Kidney capillary endothelial cell (primary cell): ENCODE measurements around the gene ARRDC1.
A peak's percentile ranks its signal among the peaks of the same experiment; 100 is the strongest.
"Not testable (repeated sequence)": the region's sequence is repeated elsewhere in the genome, so short reads cannot be mapped to it uniquely, and the experiment has no call there.

ENCODE experiments used
- DNase-seq: peaks from one replicate; pipeline ENCODE4 v3.0.0-alpha.2; 2018; ENCODE audit warnings: low spot score

The ARRDC1 gene

DNA sequence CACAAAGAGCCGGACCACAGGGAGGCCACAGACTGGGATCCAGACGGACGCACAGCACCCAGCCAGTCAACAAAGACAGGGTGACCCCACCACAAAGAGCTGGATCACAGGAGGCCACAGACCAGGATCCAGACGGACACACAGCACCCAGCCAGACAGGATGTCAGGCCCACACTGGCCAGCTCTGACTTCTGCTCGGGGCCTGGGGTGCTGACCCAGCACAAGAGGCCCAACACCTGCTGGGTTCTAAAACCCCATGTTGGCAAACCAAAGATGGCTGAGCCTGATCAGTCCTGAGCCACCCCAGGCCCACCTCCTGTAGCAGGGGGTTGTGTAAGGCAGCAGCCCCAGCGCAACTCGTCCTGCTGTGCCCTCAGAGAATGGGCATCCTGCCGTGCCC lies 21.5 kb upstream of the ARRDC1 start:
- DNase-seq: no peak

DNA sequence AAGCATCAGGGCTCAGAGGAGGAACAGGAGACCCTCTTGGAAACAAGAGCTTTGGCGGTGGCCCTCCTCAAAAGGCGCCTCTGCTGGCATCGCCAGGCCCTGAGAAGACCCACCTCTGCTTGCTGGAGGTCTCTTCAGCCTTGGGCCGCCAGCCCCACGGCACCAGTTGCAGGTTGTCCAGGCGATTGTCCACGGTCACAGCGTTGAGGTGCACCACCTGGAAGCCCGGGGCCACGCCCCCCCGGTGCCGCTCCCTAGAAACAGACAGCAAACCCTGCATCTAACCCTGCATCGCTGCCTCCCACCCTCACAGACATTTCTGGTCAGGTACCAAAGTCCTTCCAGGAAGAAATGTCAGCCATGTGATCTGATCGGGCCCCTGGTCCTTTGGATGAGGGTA lies 18.6 kb upstream of the ARRDC1 start:
- DNase-seq: no peak

DNA sequence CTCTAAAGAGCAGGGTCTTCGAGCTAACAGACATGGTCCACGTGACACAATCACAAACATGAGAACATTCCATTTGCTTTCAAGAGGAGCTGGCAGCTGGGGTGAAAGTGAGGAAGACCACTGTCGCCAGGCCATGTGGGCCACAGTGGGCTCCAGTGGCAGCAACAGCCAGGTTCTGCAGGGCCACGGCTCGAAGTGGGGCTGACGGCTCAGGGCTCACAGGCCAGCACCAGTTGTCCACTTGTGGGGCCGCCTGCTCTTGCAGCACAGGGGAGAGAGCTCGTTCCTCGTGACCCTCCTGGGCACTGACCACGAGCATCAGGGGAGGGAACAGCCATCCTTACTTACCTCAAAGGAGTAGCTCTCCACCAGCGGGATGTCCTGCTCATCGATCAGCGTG lies 17.2 kb upstream of the ARRDC1 start:
- no peak for DNase-seq

DNA sequence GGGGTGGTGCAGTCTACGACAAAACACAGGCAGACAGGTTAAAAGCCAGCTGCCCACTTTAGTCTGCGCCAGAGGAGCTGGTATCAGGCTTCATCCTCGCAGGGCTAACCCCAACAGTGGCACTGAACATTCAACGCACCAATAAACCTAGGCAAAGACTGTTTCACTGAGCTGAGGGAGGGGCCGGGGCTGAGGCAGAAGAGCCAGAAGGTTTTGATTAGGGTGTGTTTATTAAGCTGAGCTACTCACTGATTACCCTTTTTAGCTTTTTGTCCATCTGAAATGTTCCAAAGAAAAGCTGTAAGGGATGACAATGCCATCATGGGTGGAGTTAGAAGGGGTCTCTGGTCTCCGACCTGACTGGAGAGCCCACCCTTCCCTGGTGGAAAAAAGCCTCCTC lies 16.6 kb upstream of the ARRDC1 start:
- no peak for DNase-seq

DNA sequence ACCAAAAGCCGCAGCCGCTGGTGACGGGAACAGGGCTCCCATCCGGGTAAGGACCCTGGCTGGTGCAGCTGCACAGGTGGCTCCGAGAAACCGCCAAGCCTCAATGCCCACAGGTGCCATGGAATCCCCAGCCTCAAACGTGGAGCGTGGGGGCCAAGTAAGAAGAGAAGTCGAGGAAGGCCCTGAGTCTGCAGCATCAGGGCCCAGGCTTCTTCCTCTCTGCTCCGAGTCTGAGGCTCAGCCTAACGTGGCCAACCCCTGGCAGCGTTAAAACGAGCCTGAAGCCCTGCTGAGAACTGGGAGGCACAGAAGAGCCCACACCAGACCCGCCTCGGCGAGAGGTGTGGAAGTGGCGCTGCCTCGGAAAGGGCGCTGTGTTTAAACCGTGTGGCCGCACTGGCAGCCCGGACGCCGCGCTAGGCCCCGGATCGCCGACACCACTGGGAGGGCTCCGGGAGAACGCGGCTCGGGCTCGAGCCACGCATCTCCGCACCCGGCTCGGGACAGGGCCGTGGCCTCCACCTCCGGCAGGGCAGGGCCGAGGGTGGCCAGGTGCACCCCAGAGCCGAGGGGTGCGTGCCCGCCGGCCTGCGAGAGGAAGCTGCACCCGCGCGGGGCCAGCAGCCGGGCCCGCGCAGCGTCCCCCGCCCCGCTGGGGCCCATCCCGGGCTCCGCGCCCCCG lies 15.9 kb upstream of the ARRDC1 start:
- DNase-seq: no peak

DNA sequence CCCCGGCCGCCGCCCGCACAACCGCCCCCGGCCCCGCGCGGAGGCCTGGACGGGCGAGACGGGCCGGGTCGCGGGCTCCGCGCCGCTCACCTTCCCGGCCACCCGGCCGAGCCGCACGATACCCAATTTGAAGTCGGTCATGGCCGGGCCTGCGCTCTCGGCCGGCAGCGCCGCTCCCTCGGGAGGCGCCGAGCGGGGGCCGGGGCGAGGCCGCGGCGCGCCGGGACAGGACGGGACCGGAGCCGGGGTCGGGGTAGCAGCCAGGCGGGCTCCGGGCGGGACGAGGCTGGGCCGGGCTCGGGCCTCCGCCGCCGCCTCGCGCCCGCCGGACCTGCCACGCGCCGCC lies 15.4 kb upstream of the ARRDC1 start:
- no peak for DNase-seq

DNA sequence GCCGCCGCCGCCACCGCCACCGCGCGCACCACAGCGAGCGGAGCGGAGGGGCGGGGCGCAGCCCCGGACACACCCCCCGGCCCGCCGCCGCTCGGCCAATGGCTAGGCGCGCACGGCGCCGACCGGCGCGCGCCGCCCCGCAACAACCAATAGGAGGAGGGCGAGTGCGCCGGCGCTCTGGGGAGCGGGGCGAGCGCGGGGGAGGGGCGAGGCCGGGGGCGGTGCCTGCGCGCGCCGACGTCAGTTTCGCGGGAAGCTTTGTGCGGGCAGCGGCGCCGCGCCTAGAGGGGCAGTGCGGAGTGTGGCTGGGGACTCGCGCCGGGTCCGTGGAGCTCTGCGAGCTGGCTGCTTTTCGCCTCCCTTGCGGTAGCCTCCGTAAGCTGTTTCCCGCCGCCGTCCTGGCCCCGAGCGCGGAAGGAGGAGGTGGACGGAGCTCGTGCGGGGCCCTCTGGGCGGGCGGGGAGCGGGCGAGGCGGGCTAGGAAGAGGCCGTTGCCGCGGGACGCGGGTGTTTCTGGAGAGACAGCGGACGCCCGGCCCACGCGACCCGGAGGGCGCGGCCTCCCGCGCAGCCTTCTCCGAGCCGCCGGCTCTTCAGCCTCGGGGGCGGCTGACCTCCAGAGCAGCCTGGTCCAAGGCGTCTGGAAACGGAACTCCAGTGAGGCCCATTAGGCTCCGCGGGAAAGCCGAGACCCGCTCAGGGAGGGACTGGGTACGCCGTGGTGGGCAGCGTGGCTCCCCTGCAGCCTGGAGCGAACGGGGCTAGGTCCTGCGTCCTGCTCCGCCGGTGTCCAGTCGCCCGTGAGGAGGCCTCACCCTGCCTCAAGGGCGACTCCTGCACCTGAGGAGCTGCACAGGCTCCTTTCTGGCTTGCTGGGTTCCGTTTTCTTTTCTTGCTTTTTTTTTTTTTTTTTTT lies 14.8 kb upstream of the ARRDC1 start, which contains the start of gene ZMYND19:
ZMYND19 (minus strand) TSS at position 44 of the 915 bp plus-strand sequence. CDS start 249 bp downstream, outside the sequence.
- DNase-seq: peak; percentile 79

DNA sequence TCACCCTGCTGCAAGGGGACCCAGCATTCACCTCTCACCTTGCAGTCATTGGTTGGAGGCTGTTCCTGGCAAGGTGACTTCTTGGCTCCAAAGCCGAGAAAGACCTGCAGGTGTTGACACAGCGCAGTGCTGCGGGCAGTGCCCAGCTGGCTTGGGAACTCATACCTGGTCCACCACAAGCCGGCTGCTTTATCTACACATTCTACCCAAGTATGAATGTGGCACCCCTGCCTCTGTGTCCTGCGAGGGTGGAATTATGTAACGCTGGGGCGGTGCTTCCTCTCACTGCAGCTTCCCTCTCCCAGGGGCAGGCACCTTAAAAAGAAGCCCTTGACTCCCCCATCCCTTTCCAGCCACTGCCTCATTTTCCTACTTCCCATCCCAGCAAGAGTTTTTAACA lies 12.7 kb upstream of the ARRDC1 start:
- no peak for DNase-seq

DNA sequence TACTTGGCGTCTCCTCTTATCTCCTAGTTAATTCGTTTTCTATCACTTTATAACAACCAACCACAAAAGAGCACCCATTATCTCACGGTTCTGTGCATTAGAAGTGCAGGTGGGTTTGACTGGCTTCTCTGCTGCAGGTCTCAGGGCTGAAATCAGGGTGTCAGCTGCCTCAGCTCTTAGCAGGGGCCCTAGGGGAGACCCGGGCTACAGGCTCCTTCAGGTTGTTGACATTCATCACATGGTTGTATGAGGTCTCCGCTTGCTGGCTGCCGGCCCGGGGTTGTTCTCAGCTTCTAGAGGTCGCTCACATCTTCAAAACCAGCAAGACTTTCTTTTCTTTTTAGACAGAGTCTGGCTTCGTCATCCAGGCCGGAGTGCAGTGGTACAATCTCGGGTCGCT lies 12.3 kb upstream of the ARRDC1 start:
- DNase-seq: no peak

DNA sequence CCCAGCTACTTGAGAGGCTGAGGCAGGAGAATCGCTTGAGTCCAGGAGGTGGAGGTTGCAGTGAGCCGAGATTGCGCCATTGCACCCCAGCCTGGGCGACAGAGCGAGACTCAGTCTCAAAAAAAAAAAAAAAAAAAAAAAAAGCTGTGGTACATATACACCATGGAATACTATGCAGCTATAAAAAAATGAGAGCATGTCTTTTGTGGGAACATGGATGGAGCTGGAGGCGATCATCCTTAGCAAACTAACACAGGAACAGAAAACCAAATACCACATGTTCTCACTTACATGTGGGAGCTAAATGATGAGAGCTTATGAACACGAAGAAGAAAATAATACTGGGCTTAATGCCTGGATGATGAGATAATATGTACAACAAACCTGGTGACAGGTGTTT lies 8.9 kb upstream of the ARRDC1 start:
- DNase-seq: not testable (repeated sequence)

DNA sequence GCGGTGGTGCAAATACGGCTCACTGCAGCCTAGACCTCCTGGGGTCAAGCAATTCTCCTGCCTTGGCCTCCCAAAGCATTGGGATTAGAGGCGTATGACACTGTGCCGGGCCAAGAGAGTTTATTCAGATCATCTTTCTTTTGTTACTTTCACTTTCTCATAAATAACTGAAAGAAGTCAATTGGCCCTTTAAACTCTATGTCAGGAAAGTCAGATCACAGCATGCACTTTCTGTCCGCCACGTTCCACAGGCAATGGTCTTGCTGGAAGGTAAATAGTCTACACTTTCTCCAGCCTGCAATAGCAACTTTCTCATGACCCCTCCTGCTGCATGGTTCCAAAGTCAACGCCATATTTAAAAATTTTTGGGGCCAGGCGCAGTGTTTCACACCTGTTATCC lies 6.5 kb upstream of the ARRDC1 start:
- DNase-seq: no peak

DNA sequence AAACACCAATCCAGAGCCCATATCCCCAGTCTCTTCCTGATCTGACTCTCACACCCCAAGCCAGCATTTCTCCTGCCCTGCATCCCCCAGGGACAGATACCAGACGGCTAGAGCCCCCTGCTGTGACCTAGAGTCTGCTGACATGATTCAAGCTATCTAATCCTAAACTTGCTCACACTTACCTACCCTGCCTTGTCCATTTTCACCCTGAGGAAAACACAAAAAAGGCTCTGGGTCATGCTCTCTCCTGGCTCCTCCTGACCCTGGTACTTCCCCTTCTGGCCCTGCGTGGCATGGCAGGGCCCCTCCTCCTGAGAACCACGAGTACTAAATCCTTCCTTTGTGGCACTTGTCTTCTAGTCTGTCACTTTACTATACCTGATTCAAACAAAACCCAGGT lies 2.8 kb upstream of the ARRDC1 start:
- no peak for DNase-seq

DNA sequence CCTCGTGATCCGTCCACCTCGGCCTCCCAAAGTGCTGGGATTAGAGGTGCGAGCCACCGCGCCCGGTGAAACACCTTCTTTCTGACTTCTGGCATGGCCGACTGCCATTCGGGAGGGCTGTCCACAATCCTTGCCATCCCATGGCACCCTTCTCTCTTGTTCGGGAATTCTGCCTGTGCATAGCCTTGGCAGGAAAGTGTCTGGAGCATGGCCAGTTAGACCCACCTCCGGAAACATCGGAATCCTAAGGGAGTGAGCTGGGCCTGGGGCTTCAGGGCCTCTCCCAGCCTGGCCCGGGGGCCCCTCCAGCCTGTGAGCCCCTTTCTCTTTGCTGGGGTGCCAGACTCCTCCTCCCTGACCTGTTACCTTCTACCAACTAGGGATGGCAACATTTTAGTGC lies 1.6 kb upstream of the ARRDC1 start:
- no peak for DNase-seq

DNA sequence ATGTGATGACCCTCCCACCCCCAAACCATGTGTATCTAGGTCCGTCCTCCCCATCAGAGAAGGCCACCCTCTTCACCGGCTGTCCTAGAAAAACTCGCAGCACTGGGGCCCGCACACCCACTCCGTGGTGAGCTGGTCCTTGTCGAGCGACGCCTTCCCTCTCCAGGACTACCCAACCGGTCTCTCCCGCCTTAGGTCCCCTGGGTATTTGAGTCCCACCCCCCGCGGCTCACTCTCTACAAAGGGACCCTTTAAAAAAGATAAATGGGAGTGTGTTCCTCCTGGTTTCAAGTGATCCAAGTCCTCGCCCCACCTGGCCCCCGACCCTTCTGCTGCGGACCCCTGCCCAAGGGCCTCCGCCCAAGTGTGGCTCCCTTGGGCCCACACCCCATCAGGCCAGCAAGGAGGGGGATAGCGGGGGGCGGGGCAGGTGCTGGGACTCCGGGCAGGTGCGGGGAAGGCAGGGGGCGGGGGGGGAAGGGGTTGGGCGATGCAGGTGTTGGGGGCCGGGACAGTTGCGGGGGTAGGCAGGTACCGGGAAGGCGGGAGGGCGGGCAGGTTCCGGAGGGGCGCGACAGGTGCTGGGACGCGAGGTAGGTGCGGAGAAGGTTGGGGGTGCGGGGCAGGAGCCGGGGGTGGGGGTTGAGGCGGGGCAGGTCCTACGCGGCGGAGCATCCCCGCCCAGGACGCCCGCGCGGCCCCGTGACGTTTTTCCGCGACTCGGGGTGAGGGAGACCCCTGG lies 970 bp upstream of the ARRDC1 start:
- DNase-seq: no peak

DNA sequence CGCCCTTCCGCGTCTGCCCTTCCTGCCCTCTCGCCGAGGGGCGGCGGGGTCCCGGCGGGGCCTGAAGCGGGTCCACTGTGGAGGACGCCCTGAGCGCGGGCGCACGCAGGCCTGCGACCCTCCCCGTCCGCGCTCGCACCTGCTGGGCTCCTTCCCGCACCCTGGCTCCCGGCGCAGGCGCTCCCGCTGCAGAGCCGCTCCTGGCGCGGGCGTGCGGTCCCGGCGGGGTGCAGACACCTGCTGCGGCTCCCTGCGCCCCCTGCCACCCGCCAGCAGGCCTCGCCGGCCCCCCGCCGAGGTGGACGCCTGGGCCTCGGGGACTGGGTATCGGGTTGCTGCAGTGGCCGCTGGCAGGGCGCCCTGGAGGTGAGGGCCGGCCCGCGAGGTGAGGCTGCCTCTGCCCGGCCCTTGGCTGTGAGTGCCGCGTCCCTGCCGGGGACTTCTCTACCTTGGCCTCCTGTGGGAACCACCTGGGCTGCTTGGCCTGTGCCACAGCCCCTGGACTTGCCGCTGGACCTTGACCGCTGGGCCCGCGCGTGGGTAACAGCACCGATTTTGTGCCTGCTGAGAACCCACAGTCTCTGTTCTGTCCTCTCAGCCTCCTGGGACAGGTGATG lies 627 bp downstream of the ARRDC1 start:
- DNase-seq: no peak

DNA sequence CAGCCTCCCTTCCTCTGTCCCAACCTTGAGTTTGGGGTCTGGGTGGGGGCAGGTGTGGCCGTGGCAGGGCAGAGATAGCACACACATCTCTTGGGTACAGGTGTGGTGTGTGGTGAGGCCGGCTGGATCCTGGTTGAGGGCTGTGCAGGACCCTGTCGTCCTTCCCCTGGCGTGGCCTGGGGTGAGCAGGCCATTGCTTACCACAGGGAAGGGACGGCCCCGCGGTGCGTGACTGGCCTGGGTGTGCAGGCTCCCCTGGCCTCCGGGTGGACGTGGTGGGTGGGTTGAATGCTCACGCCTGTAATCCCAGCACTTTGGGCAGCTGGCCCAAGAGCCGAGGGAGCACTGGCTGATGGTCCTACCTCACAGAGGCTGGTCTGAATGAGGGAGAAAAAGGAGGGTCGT lies 1.2 kb downstream of the ARRDC1 start:
- DNase-seq: no peak

DNA sequence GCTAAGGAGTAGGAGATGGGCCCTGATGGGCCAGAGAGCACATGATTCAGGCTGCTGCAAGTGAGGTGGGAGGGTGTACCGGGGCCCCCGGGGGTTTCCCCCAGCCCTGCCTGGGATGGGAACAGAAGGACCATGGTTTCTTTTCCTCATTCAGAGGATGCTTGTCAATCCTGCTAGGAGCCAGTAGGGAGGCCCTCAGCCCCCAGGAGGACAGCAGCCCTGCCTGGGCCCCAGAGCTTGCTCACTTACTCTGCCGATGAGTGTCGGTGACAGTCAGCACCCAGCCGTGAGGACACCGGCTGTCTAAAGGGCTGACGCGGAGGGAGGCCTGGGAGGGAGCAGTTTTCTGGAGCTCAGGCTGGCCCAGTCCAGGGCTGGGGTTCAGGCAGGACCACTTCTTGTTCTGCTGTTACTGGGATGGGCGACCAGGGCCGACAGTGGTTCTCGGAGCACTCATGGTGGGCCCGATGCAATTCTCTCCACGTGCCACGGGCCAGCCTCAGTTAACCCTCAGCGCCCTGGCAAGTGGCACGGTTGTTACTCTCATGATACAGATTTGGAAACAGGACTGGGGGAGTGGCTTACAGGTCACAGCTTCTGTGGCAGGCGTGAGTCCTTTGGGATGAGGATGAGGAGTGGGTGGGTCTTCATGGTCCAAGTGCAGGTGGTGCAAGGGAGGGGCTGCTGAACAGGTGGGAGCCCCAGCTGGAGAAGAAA lies 1.8 kb downstream of the ARRDC1 start:
- no peak for DNase-seq

DNA sequence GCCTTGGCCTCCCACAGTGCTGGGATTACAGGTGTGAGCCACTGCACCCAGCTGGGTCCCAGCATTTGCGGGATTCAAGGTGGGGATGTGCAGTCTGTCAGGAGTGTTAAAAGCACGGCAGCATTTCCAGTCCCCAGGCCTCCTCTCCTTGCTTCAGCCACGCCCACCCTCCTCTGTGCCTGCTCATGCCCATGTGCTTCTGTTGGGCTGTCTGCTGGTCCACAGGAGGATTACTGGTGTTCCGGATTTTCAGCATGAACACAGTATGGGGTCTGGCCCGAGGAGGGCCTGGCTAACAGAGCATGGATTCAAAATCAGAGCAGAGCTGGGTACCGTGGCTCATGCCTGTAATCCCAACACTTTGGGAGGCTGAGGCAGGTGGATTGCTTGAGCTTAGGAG lies 5.5 kb downstream of the ARRDC1 start:
- DNase-seq: no peak

DNA sequence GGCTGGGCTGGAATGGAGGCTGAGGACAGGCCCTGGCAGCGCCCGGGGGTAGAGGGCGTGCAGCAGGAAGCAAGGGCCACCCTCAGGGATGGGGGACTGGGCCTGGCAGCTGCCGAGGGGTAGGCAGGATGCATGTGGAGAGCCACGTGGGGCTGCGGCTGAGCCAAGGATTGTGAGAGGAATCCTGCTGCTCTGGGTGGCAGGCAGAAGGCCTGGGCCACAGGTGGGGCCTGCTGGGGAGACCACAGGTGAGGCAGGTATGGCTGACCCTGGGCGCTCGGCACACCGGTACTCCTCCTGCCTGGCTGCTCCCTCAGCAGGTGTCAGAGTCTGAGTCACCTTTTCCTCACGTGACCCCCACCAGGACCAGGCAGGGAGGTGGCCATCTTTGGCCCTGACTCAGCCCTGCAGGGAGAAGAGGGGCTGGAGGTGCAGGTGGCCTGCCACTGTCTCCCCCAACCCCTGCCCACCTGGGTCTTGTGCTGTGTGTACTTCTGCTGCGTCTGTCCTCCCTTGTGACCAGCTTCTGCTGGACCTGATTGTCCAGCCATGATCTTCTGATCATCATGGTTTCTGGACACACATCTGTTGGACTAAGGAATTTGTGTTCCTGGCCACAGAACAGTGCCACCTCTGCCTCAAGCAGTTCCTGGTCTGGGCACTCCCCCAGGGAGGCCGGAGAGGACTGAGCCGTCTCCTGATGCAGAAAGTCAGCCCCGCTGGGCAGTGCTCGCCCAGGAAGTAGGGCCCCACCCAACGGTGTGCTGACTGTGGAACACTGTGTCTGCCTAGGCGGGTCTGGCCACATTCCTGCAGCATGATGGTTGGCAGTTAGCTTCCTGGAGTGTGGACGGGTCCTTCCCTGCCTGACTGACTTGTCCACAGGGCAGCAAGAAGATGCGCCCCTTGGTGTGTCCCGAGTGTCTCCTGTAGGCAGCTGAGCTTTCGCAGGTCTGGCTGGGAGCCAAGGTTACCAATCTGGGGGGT lies 6.4 kb downstream of the ARRDC1 start:
- peak; percentile 53 for DNase-seq

DNA sequence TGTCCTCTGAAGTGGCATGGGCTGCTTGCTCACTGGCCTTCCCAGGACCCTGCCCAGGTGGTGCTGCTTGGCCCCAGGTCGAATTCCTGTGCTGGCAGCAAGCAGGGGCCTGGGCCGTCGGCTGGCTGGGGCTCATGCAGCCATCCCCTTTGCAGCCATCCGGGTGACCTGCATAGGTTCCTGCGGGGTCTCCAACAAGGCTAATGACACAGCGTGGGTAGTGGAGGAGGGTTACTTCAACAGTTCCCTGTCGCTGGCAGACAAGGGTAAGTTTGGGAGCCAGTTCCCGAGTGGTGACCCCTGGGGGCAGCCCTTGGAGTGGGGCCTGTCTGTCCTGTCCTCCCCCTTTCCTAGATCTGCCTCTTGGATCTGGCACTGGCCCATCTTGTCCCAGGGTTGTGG lies 7.3 kb downstream of the ARRDC1 start:
- DNase-seq: no peak

DNA sequence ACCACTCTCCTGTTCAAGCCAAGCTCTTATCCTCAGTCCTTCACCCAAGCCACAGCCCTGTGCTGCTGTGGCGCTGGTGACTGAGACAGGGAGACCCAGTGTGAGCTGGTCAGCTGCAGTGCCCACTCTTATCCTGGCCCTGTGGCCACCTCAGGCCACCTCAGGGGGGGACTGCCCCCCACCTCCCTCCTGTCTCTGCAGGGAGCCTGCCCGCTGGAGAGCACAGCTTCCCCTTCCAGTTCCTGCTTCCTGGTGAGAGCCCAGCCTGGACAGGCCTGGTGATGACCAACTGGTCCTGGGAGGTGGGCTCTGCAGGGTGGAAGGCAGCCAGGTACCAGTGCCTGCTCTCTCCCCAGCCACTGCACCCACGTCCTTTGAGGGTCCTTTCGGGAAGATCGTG lies 7.8 kb downstream of the ARRDC1 start:
- DNase-seq: no peak
